Astrocyte (in vitro differentiated cells and primary cell): ENCODE measurements around the gene ZNF362.

Experiments
- EZH2 ChIP-seq: IDR thresholded peaks from 2 replicates; pipeline ENCODE4 v1.6.1; 2012; ENCODE audit warnings: mild to moderate bottlenecking, low read length, inconsistent platforms; ENCODE audit not compliant: insufficient read depth
- TF ChIP-seq, protein P1 (sequence below): IDR thresholded peaks from 2 replicates; pipeline ENCODE4 v1.5.1; 2011; ENCODE audit warnings: low read depth, mild to moderate bottlenecking, inconsistent platforms, low read length, moderate library complexity; ENCODE audit not compliant: insufficient read depth

DNA sequence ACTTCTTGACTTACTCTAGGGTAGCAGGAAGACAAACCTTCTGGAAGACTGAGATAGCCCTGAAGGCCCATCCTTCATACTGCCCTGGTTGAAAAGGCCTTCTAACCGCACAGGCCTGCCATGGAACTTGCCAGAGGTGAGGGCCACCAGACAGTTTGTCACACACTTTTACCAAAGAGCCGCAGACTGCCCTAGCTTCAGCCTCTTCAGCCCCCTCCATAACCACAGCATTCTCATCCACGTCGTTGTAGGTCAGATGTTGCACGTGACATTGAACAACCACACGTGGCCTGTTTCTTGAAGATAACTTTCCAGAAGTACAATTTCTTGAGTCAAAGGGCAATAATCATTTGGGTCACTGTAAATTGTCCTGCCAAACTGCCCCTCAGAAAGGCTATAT lies 18.9 kb downstream of the ZNF362 start:
- TF ChIP-seq, protein P1, sequence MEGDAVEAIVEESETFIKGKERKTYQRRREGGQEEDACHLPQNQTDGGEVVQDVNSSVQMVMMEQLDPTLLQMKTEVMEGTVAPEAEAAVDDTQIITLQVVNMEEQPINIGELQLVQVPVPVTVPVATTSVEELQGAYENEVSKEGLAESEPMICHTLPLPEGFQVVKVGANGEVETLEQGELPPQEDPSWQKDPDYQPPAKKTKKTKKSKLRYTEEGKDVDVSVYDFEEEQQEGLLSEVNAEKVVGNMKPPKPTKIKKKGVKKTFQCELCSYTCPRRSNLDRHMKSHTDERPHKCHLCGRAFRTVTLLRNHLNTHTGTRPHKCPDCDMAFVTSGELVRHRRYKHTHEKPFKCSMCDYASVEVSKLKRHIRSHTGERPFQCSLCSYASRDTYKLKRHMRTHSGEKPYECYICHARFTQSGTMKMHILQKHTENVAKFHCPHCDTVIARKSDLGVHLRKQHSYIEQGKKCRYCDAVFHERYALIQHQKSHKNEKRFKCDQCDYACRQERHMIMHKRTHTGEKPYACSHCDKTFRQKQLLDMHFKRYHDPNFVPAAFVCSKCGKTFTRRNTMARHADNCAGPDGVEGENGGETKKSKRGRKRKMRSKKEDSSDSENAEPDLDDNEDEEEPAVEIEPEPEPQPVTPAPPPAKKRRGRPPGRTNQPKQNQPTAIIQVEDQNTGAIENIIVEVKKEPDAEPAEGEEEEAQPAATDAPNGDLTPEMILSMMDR, result no peak
- TF ChIP-seq EZH2, result no peak
